Endothelial cell of umbilical vein (primary cell): ENCODE results near the gene KDM5B.

ENCODE experiments used
- CTCF ChIP-seq, 2 donors: IDR thresholded peaks; 1 replicate in 1 of 2; 2 replicates in 1 of 2; pipeline ENCODE4 v1.5.1; 2011; ENCODE audit warnings: low read length in 2 of 2, mild to moderate bottlenecking in 2 of 2, moderate library complexity in 2 of 2, control low read depth in 1 of 2, inconsistent platforms in 1 of 2, low read depth in 1 of 2; ENCODE audit not compliant: insufficient read depth in 1 of 2; ENCODE audit errors: extremely low read depth in 1 of 2
- EZH2 ChIP-seq: IDR thresholded peaks from 2 replicates; pipeline ENCODE4 v1.6.1; 2012; ENCODE audit warnings: borderline replicate concordance, low read depth, mild to moderate bottlenecking, moderate library complexity, low read length, inconsistent platforms; ENCODE audit not compliant: severe bottlenecking
- FOS ChIP-seq: IDR thresholded peaks from 2 replicates; pipeline ENCODE4 v1.6.1; 2011; ENCODE audit warnings: mild to moderate bottlenecking, low read length, moderate library complexity, borderline replicate concordance; ENCODE audit not compliant: insufficient read depth
- JUN ChIP-seq: IDR thresholded peaks from 2 replicates; pipeline ENCODE4 v1.6.1; 2011; ENCODE audit warnings: borderline replicate concordance, low read depth; ENCODE audit not compliant: insufficient read length, insufficient read depth
- MAX ChIP-seq: IDR thresholded peaks from 2 replicates; pipeline ENCODE4 v1.6.1; 2011; ENCODE audit not compliant: insufficient read depth, insufficient read length
- POLR2A ChIP-seq: IDR thresholded peaks from 2 replicates; pipeline ENCODE4 v1.6.1; 2012; ENCODE audit warnings: low read depth, mild to moderate bottlenecking, control low read depth, low read length
- POLR2AphosphoS5 ChIP-seq: IDR thresholded peaks from 2 replicates; pipeline ENCODE4 v1.6.1; 2012; ENCODE audit warnings: low read depth, mild to moderate bottlenecking, control low read depth, low read length, moderate library complexity; ENCODE audit not compliant: insufficient read depth

- TF ChIP-seq JUN (no peak), POLR2A (no peak), CTCF (IDR thresholded peaks at IDR 0.05; ENCODE audit: extremely low read depth in 1 of 2, insufficient read depth in 1 of 2, low read depth in 1 of 2, low read length in 2 of 2) (no peak), POLR2AphosphoS5 (no peak), FOS (no peak), EZH2 (no peak), MAX (no peak)
These were observed 49.0 kb upstream of the KDM5B start for GRCh38 chr1:202857136-202857610.
